PC-9 (cell line): ENCODE results near the gene FERMT1. TPM values are rescaled to one million over a fixed set of nuclear protein-coding genes. Genes with fewer than 3 reads are reported as not detected.

ENCODE experiments used
- BruUV-seq: library from RNA; stranded (reverse); fragments of 400-500 nt; replicated peaks from 2 replicates; lab custom pipeline; 2021; lab: Mats Ljungman, UMichigan
- CTCF ChIA-PET: fragments of 300-600 bp; sonication (Branson Sonifier 250); formaldehyde crosslinking; loops from one replicate; lab custom pipeline; 2022; ENCODE audit warnings: antibody characterized with exemption; lab: Charles Lee
- POLR2A ChIA-PET: fragments of 300-600 bp; sonication (Branson Sonifier 250); formaldehyde crosslinking; loops from one replicate; lab custom pipeline; 2022; ENCODE audit warnings: antibody characterized with exemption; ENCODE audit not compliant: unreplicated experiment; lab: Charles Lee
- DNase-seq, 2 experiments: peaks; one replicate each; pipeline versions ENCODE4 v3.0.0 to v3.0.0-alpha.2; 2015 to 2022; ENCODE audit warnings: mixed read lengths in 1 of 2
- H2AFZ ChIP-seq: fragments of 200-600 bp; sonication (generic); 2 replicates; pipeline ENCODE4 v1.8.1; 2017; ENCODE audit warnings: antibody characterized with exemption
- H3F3A ChIP-seq: fragments of 200-600 bp; sonication (generic); 2 replicates; pipeline ENCODE4 v1.8.1; 2017; ENCODE audit warnings: antibody characterized with exemption, mild to moderate bottlenecking, low read depth; ENCODE audit not compliant: insufficient read depth
- H3K27ac ChIP-seq: fragments of 200-600 bp; sonication (generic); 2 replicates; pipeline ENCODE4 v1.6.1; 2016; ENCODE audit warnings: mixed run types
- H3K27me3 ChIP-seq: fragments of 200-600 bp; sonication (generic); 2 replicates; pipeline ENCODE4 v1.6.1; 2016; ENCODE audit warnings: low read depth, mixed run types; ENCODE audit not compliant: insufficient read depth
- H3K36me3 ChIP-seq: fragments of 200-600 bp; sonication (generic); 2 replicates; pipeline ENCODE4 v1.6.1; 2016; ENCODE audit warnings: low read depth, mixed run types
- H3K4me1 ChIP-seq: fragments of 200-600 bp; sonication (generic); replicated peaks from 2 replicates; pipeline ENCODE4 v1.6.1; 2016; ENCODE audit warnings: mixed run types; ENCODE audit not compliant: insufficient read depth
- H3K4me2 ChIP-seq: fragments of 200-600 bp; sonication (generic); 2 replicates; pipeline ENCODE4 v1.6.1; 2017; ENCODE audit warnings: mixed run types
- H3K4me3 ChIP-seq: fragments of 200-600 bp; sonication (generic); 2 replicates; pipeline ENCODE4 v1.6.1; 2016; ENCODE audit warnings: mixed run types
- H3K79me2 ChIP-seq: fragments of 200-600 bp; sonication (generic); 2 replicates; pipeline ENCODE4 v1.6.1; 2017; ENCODE audit warnings: low read depth, mixed run types
- H3K9me2 ChIP-seq: fragments of 200-600 bp; sonication (generic); 2 replicates; pipeline ENCODE4 v1.8.1; 2017; ENCODE audit warnings: mild to moderate bottlenecking; ENCODE audit not compliant: insufficient read depth
- H3K9me3 ChIP-seq: fragments of 200-600 bp; sonication (generic); 2 replicates; pipeline ENCODE4 v1.8.1; 2016; ENCODE audit warnings: low read depth; ENCODE audit not compliant: insufficient read depth
- H4K20me1 ChIP-seq: fragments of 200-600 bp; sonication (generic); 2 replicates; pipeline ENCODE4 v1.8.1; 2017; ENCODE audit not compliant: insufficient read depth
- CTCF ChIP-seq: fragments of 200-600 bp; sonication (generic); conservative IDR thresholded peaks from 2 replicates; pipeline ENCODE4 v1.6.1; 2017; ENCODE audit warnings: mixed run types, antibody characterized with exemption, mild to moderate bottlenecking, moderate library complexity
- EZH2 ChIP-seq: fragments of 200-600 bp; sonication (generic); IDR thresholded peaks from 2 replicates; pipeline ENCODE4 v1.8.0; 2017; ENCODE audit warnings: antibody characterized with exemption, low read depth
- intact Hi-C: fragments of 100-400 bp; cut with micrococcal nuclease; formaldehyde crosslinking; loops from one replicate; pipeline ENCODE4 v1.10.0; 2022; ENCODE audit not compliant: unreplicated experiment
- total RNA-seq: library from RNA; stranded (reverse); gene quantifications from 2 replicates; pipeline ENCODE4 v1.2.3, GENCODE V29; 2021

FERMT1 gene
- total RNA-seq, 1 experiment from 2014 or later: 20.6 TPM

GRCh38 chr20:6026051-6026450 is 96.8 kb downstream of the FERMT1 start:
- H3K4me2 ChIP-seq: no peak overlapping the region
- no TSS peak for BruUV-seq
- intact Hi-C loops: no loop called here
- DNase-seq: no peak
- H3K27ac ChIP-seq: no peak overlapping the region
- H3K4me3 ChIP-seq: no peak overlapping the region
- 0 out of 2 replicates have a peak, but pooled peaks cover 4% of the 10 kb centered on the region for H3K9me3 ChIP-seq
- H3F3A ChIP-seq: no peaks in the 10 kb centered on the region
- POLR2A ChIA-PET: no interaction called here
- no peaks in the 10 kb centered on the region for H3K27me3 ChIP-seq
- TF ChIP-seq CTCF (no peak), EZH2 (no peak)
- H2AFZ ChIP-seq: no peak overlapping the region
- H4K20me1 ChIP-seq: peaks cover 9% of the 10 kb centered on the region; the same call in 1 of the 2 replicates
- no peaks in the 10 kb centered on the region for H3K4me1 ChIP-seq
- H3K36me3 ChIP-seq: peaks cover 25% of the 10 kb centered on the region
- CTCF ChIA-PET: no interaction called here
- peaks cover 12% of the 10 kb centered on the region; the same call in 1 of the 2 replicates for H3K79me2 ChIP-seq
- H3K9me2 ChIP-seq: no peaks in the 10 kb centered on the region

Other genes starting within 250 kb of the FERMT1 start
- gene CHGB, start 211.5 kb downstream of the FERMT1 start, total RNA-seq: not detected in 2 replicates
- 12.2 and 16.2 TPM in 2 replicates for gene TRMT6, start 172.5 kb downstream of the FERMT1 start, total RNA-seq
- 18.2 and 22.4 TPM in 2 replicates for gene MCM8, start 172.4 kb downstream of the FERMT1 start, total RNA-seq
- gene CRLS1, start 116.9 kb downstream of the FERMT1 start, total RNA-seq: 24.6 and 43.6 TPM in 2 replicates
- gene LRRN4, start 69.0 kb downstream of the FERMT1 start, total RNA-seq: 0.23 and 0.72 TPM in 2 replicates